ENCODE measurements around the gene ST3GAL5.

The ST3GAL5 gene

DNA sequence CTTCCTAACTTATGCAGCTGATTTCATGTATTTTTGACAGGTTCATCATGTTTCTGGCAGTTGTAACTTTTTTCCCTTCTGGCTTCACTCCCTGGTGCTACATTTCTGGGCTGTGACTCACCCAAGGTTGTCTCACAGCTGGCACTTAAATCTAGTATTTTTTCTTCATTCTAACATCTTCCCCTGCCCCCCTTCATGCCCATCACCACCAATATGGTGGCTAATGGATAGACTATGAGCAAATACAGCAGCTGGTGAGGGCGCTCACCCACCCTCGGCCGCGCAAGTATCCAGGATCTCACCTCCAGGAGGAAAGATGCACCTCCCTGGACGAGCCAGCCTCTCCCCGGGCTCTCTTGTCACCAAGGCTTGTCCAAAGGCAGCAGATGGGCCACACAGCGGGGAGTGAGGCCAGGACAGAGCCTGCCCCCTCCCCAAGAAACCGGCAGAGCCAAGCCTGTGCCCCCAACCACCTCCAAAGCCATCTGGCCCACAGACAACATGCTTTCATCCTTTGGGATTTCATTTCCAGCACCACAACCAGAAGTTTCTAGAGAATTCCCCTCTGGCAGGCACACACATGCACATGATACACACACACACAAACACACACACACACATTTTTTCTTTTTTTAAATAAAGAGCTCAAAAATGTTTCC, 95.9 kb downstream of the ST3GAL5 start:
- DNase-seq (ENCODE audit: low read depth in 1 of 2, low spot score in 1 of 2): no peak

DNA sequence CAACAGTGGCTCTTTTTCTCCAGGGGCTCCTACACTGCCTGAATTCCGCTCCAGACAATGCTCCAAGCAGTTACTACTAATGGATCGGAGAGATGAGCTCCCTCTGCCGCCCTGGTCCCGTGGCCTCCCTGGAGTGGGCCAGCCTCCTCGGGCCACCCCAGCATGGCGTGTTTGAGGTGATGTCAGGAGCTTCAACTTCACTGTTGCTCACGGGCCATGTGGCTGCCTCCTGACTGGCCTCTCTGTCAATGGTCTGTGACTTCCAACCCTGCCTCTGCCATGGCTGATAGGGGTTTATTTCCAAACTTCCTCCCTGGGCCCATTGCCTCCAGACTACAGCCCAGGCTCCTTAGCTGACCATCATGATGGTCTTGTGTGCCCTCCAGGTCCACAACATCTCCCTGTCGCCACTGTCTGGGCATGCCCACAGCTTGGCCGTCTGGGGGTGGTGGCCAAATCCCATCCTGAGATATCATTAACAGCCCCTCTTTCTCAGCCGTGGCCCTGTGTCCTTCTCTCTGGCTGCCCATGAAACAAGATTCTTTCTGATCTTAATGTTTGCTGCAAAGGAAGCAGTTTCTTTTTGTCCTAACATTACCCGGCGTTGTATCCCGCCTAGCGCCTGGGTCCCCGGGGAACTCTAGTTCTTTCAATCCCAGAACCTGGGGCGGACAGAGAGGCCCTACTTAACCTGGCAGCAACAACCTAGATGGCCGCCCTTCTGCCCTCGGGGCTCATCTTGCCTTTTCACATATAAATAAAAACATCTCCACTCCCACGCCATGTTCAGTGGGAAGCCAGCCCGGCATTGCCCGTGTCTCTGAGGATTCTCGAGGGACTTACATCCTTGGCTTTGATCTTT, 96.9 kb downstream of the ST3GAL5 start:
- DNase-seq (ENCODE audit: low read depth in 1 of 2, low spot score in 1 of 2): no peak

DNA sequence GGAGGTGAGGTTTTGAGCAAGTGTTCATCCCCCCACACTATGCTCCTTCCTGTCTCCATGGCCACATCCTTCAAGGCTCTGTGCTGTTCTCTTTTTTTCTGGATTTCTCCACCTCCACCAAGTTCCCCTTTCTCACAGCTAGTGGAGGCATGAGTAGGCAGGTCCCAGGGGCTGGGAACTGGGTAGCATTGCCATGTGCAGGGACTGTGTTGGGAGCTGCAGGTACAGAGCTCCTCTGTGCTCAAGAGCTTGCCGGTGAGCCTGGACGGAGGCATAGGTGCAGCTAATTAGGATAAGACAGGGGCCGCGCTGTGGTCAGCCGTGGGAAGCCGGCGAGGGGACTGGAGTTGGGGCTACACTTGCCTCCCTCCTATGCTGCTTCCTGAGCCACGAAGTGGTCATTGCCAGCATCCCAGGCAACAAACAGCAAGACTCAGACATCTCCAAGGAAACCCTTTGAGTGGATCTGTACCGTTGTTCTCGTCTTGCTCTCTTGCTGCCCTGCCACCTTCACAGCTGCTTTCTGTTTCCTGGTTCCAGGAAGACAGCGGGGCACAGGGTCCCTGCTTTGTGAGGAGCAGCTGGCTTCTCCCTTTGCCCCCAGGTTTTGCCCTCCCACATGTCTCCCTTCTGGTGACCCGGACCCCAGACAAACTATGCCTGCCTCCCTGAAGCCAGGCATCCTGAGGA, 98.1 kb downstream of the ST3GAL5 start:
- DNase-seq (ENCODE audit: low read depth in 1 of 2, low spot score in 1 of 2): no peak

DNA sequence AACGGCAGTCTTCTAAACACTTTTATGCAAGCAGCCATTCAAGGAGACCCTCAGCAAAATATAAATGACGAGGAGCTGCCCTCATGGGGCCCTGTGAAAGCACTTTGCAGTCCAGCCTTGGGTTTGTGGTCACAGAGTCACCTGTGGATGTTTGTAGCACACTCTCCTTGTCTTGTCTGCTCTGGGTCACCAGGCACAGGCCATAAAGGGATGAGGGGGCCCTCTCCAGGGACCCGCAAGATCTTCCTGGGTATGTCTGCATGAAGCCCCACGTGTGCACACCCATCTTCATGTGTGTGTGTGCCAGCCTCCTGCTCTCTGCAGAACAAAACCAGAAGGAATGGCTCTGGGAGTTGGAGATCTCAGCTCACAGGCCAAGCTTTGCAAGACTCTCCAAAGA, 98.8 kb downstream of the ST3GAL5 start:
- no peak for DNase-seq (ENCODE audit: low read depth in 1 of 2, low spot score in 1 of 2)

DNA sequence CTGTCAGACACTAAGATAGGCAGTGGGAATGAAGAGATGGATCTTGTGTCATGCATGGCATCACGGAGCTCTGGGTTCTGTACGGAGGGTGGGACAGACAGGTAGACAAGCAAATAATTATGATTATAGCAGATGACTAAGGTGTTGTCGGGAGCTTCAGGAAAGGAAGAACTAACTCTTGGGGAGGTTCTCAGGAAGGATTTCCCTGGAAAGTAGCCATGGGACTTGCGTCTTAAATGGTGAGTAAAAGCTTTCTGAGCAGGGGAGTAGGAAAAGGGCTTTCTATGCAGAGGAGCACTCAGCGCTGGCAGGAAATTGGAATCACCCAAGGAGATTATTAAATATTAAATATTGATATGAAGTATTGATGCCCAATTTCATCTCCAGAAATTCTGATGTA, 99.5 kb downstream of the ST3GAL5 start:
- DNase-seq (ENCODE audit: low read depth in 1 of 2, low spot score in 1 of 2): no peak

DNA sequence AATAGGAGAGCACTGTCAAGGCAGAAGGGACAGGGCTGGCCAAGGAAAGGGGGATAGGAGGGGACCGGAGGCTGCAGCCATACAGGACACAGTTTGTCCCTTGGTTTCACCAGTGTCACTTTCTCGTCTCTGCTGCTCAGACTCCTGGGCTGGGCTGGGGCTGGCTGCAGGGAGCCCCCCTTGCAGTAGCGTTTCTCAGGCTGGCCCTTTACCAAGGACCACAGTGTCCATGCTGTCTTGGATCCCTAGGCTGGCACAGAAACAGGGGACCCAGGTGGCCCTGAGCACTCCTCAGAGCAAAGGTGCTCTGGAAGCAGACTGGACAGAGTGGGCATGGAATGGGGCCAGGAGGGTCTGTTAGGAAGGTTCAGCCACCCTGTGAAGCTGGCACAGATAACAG, 100.2 kb downstream of the ST3GAL5 start:
- no peak for DNase-seq (ENCODE audit: low read depth in 1 of 2, low spot score in 1 of 2)

DNA sequence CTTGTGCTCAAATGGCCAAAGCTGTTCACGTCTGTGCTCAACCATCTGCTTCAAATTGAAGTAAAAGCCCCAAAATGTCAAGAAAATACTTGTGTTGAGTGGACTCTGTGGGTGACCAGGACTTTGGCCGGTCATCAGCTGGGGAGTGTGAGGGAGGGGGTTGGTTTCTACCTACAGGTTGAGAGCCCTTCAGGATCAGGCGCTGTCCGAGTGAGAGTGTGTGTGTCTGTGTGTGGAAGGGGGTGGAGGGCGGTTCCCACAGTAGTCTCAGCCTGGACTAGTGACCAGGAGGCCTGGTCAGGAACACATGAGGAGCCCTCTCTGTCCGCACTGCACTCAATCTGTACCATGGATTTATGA, 100.8 kb downstream of the ST3GAL5 start:
- no peak for DNase-seq (ENCODE audit: low read depth in 1 of 2, low spot score in 1 of 2)

DNA sequence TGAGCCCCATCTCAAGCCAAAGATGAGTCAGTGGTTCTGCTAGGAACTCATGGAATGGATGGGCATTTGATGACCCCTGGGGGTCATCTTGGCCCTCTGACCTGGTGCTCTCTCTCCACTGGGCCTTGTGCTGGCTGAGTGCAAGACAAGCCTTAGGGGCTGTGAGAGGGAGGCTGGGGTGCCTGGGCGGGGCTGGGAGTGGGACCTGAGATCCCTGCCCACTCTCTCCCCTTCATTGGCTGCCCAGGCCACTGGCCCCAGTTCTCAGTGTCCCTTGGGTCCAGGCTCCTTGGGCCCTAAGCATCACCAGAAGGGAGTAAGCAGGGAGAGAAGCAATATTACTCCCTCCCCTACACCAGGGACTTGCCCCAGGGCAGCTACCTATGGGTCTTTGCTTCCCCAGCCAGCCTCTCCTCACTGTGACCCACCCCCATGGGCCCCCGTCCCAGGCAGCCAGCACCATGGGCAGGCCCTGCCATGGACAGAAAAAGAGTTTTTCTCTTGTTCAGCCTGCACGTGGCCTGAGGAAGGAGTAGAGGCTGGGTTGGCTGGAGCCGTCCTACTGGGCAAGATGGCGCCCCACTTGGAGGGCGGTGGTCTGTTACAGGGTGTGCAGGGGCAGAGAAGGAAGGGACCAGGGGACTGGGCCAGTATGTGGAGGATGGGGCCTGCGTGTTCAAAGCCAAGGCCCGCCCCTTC, 101.4 kb downstream of the ST3GAL5 start:
- no peak for DNase-seq (ENCODE audit: low read depth in 1 of 2, low spot score in 1 of 2)
